Stimulated activated CD8-positive, alpha-beta memory T cell treated with anti-CD3 and anti-CD28 coated beads, Interleukin-2, amount 100 ng/mL, for 48 hours (primary cell): Measurements from ENCODE around the gene KRT32.
A peak's percentile ranks its signal among the peaks of the same experiment; 100 is the strongest.

ENCODE experiments used
- DNase-seq, 2 donors: peaks; one replicate each; pipeline ENCODE4 v3.0.0-alpha.2; 2020; ENCODE audit warnings: low read depth in 2 of 2

The KRT32 gene

GRCh38 chr17:41466988-41467387, at the start of gene KRT32:
Gene KRT32 (minus strand): TSS chr17:41467386. CDS start chr17:41467325, 61 bp downstream.
- no peak for DNase-seq

GRCh38 chr17:41516830-41517283, 49.7 kb upstream of the KRT32 start:
- DNase-seq, result no peak

- DNase-seq, result no peak
Observed at GRCh38 chr17:41516147-41516829, 49.1 kb upstream of the KRT32 start.

- DNase-seq, result no peak
Observed at GRCh38 chr17:41513168-41513547, 46.0 kb upstream of the KRT32 start.

- DNase-seq, result no peak
Observed at GRCh38 chr17:41512546-41513167, 45.5 kb upstream of the KRT32 start.

- DNase-seq, result no peak
Observed at GRCh38 chr17:41511716-41512115, 44.5 kb upstream of the KRT32 start.

GRCh38 chr17:41511116-41511515, 43.9 kb upstream of the KRT32 start:
- no peak for DNase-seq

GRCh38 chr17:41510251-41511065, 43.3 kb upstream of the KRT32 start:
- no peak for DNase-seq

DNA sequence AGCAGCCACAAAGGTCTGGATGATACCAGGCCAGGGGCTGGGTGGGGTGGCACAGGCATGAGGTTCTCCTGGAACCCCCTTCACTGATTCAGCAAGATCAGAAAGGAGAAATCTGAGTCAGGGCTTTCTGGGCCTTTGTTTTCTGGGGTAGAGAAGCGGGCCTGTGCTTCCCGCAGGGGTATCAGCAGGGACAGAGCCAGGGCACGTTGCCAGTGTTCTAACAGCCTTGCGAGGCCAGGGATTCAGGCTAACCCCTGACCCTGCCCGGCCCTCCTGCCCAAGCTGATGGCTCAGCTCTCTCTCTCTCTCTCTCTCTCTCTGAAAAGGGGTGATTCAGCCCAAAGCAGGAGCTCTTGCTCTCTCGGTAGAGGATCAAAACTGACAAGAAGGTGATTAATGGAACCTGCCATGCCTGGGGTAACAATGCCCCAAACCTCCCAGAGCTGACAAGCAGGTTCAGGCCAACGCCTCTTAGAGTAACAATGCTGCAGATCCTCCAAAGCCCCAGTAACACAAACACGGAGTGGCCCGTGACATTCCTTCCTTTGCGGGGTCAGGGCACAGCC, 40.2 kb upstream of the KRT32 start:
- DNase-seq, result no peak

- no peak for DNase-seq
Observed at GRCh38 chr17:41505809-41506767, 38.9 kb upstream of the KRT32 start.

DNA sequence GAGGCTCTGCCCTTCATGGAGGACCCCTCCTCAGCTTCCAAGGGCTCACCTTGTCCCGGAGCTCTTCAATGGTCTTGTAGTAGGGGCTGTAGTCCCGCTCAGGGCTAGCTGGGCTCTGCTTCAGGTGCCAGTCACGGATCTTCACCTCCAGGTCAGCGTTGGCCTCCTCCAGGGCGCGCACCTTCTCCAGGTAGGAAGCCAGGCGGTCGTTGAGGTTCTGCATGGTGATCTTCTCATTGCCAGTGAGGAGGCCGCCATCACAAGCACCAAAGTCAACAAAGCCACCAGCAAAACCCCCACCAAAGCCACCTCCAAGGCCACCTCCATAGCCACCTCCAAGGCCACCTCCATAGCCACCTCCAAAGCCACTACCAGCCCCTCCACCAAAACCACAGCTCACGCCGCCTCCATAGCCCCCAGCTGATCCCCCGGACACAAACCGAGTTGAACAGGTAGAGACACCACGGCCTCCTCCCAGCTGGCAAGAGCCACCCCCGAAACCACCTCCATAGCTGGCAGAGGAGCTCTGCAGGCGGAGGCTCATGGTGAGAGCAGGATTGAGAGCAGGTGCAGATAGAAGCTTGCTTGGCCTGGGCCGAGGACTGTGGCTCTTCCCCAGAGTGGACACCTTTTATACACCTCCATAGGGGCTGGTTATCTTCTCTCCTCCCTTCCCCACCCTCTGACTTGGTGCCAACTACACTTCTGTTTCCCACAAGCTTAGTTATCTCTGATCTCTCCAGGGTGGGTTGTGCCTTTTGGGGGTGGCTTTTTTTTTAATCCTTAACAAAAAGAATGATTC, 38.0 kb upstream of the KRT32 start, which contains the start of gene KRT13:
Gene KRT13, minus strand, starts transcription at position 606 of the 802 bp plus-strand sequence. Its CDS starts 62 bp downstream, at position 544.
- no peak for DNase-seq

GRCh38 chr17:41504246-41504977, 37.2 kb upstream of the KRT32 start:
- no peak for DNase-seq

- no peak for DNase-seq
Observed at GRCh38 chr17:41503202-41503601, 36.0 kb upstream of the KRT32 start.

- no peak for DNase-seq
Observed at GRCh38 chr17:41500131-41500911, 33.1 kb upstream of the KRT32 start.

DNA sequence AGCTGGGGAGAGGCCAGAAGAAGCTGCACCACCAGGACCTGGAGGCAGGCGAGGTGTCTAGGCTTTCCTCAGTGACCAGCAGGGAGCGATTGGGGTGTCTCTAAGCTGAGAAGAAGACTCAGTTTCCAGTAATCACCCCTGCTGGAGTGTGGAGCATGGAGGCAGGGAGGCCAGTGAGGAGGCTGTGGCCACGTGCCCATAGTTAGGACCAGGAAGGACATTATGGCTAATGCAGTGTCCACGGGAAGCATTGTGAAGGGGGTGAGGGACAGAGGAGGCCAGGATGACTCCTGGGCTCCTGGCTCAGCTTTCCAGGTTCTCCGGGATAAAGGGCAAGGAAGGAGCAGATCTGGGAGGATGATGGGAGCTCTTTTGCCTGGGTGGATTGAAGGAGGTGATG, 32.5 kb upstream of the KRT32 start:
- no peak for DNase-seq

DNA sequence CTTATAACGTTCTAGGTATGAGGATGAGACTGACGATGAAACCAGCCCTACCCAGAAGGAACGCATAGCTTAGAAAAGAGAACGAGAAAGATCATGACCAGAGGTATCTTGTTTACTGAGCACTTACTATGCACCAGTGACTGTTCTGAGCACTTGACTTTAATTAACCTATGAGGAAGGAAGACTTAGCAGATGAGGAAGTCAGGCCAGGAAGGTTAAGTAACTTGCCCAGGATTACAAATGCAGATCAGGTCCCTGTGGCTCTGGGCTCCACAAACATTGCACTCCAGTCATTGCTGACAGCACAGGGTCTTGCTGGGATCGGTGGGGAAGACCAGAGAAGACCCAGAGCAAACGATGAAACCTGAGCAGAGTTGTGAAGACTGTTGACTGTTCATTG, 31.1 kb upstream of the KRT32 start:
- DNase-seq, result no peak

- peak; percentile 61 to 63 for DNase-seq
Observed at GRCh38 chr17:41496803-41497484, 29.8 kb upstream of the KRT32 start.

- no peak for DNase-seq
Observed at GRCh38 chr17:41494524-41494923, 27.3 kb upstream of the KRT32 start.
